Activated T-helper 17 cell treated with anti-CD3 and anti-CD28 coated beads, Interleukin-2, amount 50 U/mL, for 72 hours (primary cell): ENCODE results near the gene ENAH. TPM values are rescaled to one million over a fixed set of nuclear protein-coding genes. Genes with fewer than 3 reads are reported as not detected.

Source experiments
- ATAC-seq: fragments of 150-1000 bp; cut with Tn5 transposase; replicated peaks from 2 replicates; pipeline ENCODE4 v1.10.0; 2021; ENCODE audit warnings: mild to moderate bottlenecking, moderate library complexity
- H3K27ac Mint-ChIP-seq: one replicate; pipeline ENCODE4 v1.8.0; 2022; ENCODE audit warnings: mixed read lengths
- H3K27me3 Mint-ChIP-seq: one replicate; pipeline ENCODE4 v1.8.0; 2022; ENCODE audit warnings: mixed read lengths
- H3K36me3 Mint-ChIP-seq: one replicate; pipeline ENCODE4 v1.8.0; 2022; ENCODE audit warnings: low read depth, mild to moderate bottlenecking, mixed read lengths
- H3K4me1 Mint-ChIP-seq: one replicate; pipeline ENCODE4 v1.8.0; 2022; ENCODE audit warnings: mixed read lengths
- H3K4me3 Mint-ChIP-seq: one replicate; pipeline ENCODE4 v1.8.0; 2022; ENCODE audit warnings: mild to moderate bottlenecking, mixed read lengths
- H3K9me3 Mint-ChIP-seq: one replicate; pipeline ENCODE4 v1.8.0; 2022; ENCODE audit warnings: mixed read lengths
- total RNA-seq, 2 donors: library from RNA; stranded (reverse); gene quantifications; one replicate each; pipeline ENCODE4 v1.2.3, GENCODE V29; 2022

ENAH gene
- total RNA-seq, 2 donors from 2014 or later: 0.08 TPM; not detected in 1

DNA sequence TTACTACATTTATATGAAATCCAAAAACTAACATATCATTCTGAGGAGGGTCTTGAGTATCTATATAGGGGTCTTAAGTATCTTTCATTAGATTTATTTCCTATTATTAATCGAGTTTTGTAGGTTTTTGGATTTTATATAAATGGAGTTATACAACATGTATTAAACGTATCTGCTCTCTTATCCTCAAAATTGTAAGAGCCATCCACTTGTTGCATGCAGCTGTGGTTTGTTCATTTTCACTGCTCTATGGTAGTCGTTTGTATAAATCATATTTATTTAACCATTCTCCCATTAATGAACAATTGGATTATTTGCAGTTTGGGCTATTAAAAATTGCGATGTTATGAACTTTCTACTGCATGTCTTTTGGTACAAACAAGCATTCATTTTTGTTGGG, 97.1 kb downstream of the ENAH start:
- Mint-ChIP-seq H3K4me1 (no peaks in the 10 kb centered on the region), H3K4me3 (no peak overlapping the region), H3K9me3 (no peaks in the 10 kb centered on the region), H3K27ac (no peak overlapping the region), H3K27me3 (peaks cover 10% of the 10 kb centered on the region), H3K36me3 (no peaks in the 10 kb centered on the region)
- no peak for ATAC-seq

- Mint-ChIP-seq H3K4me3 (no peak overlapping the region), H3K27ac (no peak overlapping the region), H3K27me3 (peaks cover 6% of the 10 kb centered on the region), H3K9me3 (no peaks in the 10 kb centered on the region), H3K4me1 (no peaks in the 10 kb centered on the region), H3K36me3 (no peaks in the 10 kb centered on the region)
- ATAC-seq: no peak
Measured at GRCh38 chr1:225554216-225554812, 98.6 kb downstream of the ENAH start.

DNA sequence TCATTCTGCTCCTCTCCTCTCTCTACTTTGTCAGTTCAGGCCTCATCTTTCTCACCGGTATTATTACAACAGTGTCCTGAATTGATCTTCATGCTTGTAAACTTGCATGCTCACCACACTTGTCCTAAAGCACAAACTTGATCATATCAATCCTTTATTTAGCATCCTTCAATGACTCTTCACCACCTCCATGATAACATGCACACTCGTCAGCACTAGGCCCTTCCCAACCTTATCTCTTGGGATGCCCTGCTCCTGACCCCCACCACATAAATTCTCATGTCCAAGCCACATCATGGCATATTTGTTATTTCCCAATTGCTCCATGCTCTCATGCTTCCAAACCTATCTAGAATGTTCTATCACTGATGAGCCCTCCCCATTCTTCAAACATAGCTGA, 103.1 kb downstream of the ENAH start:
- H3K27ac Mint-ChIP-seq: no peak overlapping the region
- ATAC-seq: no peak
- peaks cover 6% of the 10 kb centered on the region for H3K4me1 Mint-ChIP-seq
- H3K36me3 Mint-ChIP-seq: no peaks in the 10 kb centered on the region
- H3K27me3 Mint-ChIP-seq: peaks cover 3% of the 10 kb centered on the region
- no peak overlapping the region for H3K4me3 Mint-ChIP-seq
- H3K9me3 Mint-ChIP-seq: no peaks in the 10 kb centered on the region

DNA sequence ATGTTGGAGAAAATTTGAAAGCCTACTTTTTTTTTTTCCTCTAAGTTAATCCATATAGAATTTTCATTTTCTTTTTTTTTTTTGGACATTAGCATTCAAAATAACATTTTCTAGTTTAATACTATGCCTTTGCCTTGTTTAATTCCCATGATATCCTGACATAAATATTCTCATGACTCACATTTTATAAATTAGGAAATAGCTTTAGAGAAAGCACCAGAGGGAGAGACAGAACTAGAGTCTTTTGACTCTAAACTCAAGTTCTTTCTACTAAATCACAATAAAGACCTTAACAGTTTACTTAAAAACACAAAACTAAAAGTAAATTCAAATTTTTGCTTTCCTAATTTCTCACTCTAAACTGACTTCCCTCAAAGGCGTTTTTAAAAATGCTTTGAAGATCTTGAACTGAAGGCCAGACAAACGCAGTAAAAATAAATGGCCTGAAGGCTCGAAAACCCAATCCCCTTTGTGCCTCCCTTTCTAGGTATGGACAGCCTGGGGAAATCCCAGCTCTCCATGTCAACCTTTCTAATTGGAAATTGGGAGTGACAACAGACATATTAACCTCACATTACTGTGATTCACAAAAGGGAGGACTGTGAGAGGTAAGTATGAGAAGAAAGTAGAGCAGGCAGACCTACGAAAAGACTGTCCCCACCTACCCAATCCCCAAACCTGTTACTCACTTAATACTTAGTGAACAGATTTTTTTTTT, 104.6 kb downstream of the ENAH start:
- H3K4me3 Mint-ChIP-seq: no peak overlapping the region
- H3K27ac Mint-ChIP-seq: no peak overlapping the region
- no peak for ATAC-seq
- peaks cover 6% of the 10 kb centered on the region for H3K4me1 Mint-ChIP-seq
- no peaks in the 10 kb centered on the region for H3K9me3 Mint-ChIP-seq
- H3K27me3 Mint-ChIP-seq: no peaks in the 10 kb centered on the region
- H3K36me3 Mint-ChIP-seq: no peaks in the 10 kb centered on the region

DNA sequence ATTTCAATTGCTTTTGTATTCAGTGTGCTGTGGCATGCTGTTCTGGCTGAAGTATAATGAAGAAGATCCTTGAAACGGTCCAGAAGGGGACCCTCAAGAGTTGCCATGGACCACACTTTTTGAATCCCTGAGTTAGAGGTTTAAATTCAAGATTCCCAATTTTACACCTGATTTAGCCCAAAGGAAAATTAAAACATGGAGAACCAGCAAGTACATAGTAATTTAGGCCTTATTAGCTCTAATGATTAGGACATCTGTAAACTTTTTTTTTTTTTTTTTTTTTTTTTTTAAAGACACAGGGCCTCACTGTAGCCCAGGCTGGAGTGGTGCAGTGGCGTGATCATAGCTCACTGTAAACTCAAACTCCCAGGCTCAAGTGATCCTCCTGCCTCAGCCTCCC, 107.3 kb downstream of the ENAH start:
- ATAC-seq: no peak
- H3K4me3 Mint-ChIP-seq: no peak overlapping the region
- H3K9me3 Mint-ChIP-seq: no peaks in the 10 kb centered on the region
- H3K27me3 Mint-ChIP-seq: no peaks in the 10 kb centered on the region
- H3K36me3 Mint-ChIP-seq: no peaks in the 10 kb centered on the region
- peaks cover 6% of the 10 kb centered on the region for H3K4me1 Mint-ChIP-seq
- H3K27ac Mint-ChIP-seq: no peak overlapping the region

GRCh38 chr1:225544924-225545323, 108.0 kb downstream of the ENAH start:
- ATAC-seq: no peak
- peaks cover 6% of the 10 kb centered on the region for H3K4me1 Mint-ChIP-seq
- no peaks in the 10 kb centered on the region for H3K9me3 Mint-ChIP-seq

DNA sequence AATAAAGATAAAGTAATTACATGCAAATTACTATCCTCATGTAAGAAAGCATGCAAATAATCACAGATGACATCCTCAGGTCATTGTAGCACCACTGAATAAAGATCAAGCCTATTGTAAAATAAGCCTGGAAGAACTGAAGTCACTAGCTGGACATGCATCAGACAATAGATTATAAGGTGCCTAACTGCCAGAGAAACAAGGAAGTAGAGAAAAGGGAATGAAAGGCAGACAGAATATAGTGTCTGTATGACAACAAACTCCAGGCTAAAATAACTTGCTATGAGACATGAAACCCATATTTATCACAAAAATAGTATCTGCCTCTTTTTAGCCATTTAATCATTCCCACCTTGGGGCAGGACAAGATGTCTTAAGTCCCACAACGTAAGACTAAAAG, 108.7 kb downstream of the ENAH start:
- Mint-ChIP-seq H3K27me3 (peaks cover 5% of the 10 kb centered on the region), H3K4me3 (no peak overlapping the region), H3K27ac (no peak overlapping the region), H3K4me1 (peaks cover 6% of the 10 kb centered on the region), H3K36me3 (no peaks in the 10 kb centered on the region), H3K9me3 (no peaks in the 10 kb centered on the region)
- ATAC-seq: no peak

More at GRCh38 chr1:225544924-225545323, 108.0 kb downstream of the ENAH start:
- Mint-ChIP-seq H3K4me3 (no peak overlapping the region), H3K27me3 (no peaks in the 10 kb centered on the region), H3K27ac (no peak overlapping the region), H3K36me3 (no peaks in the 10 kb centered on the region)

GRCh38 chr1:225543350-225543749, 109.6 kb downstream of the ENAH start:
- peaks cover 13% of the 10 kb centered on the region for H3K27me3 Mint-ChIP-seq
- H3K4me1 Mint-ChIP-seq: peaks cover 6% of the 10 kb centered on the region
- no peak overlapping the region for H3K27ac Mint-ChIP-seq
- no peaks in the 10 kb centered on the region for H3K9me3 Mint-ChIP-seq
- ATAC-seq: no peak
- no peak overlapping the region for H3K4me3 Mint-ChIP-seq
- no peaks in the 10 kb centered on the region for H3K36me3 Mint-ChIP-seq

GRCh38 chr1:225541383-225541782, 111.5 kb downstream of the ENAH start:
- Mint-ChIP-seq H3K4me1 (no peaks in the 10 kb centered on the region), H3K36me3 (no peaks in the 10 kb centered on the region), H3K9me3 (no peaks in the 10 kb centered on the region), H3K4me3 (no peak overlapping the region), H3K27me3 (peaks cover 17% of the 10 kb centered on the region), H3K27ac (no peak overlapping the region)
- ATAC-seq: no peak

DNA sequence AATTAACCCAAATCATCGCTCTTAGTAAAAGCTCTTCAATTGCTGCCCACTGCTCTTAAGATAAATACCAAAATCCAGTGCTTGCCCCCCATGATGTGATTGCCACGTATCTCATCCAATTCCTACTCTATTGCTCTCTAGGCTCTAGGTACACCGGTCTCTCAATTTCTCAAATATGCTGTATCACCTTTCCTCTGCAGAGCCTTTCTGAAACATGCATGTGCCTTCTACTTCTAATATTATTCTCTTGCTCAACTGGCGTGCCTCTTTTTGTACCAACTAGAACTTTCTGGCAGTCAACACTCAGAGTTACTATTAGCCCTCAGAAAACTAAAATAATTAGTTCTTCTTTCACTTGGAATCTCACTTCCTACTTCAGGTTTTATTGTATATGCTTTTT, 113.3 kb downstream of the ENAH start:
- no peak overlapping the region for H3K27ac Mint-ChIP-seq
- H3K4me3 Mint-ChIP-seq: no peak overlapping the region
- H3K27me3 Mint-ChIP-seq: peaks cover 25% of the 10 kb centered on the region
- H3K4me1 Mint-ChIP-seq: no peaks in the 10 kb centered on the region
- no peaks in the 10 kb centered on the region for H3K9me3 Mint-ChIP-seq
- no peak for ATAC-seq
- H3K36me3 Mint-ChIP-seq: no peaks in the 10 kb centered on the region

GRCh38 chr1:225539069-225539468, 113.9 kb downstream of the ENAH start:
- Mint-ChIP-seq H3K36me3 (no peaks in the 10 kb centered on the region), H3K27me3 (peaks cover 25% of the 10 kb centered on the region), H3K4me3 (no peak overlapping the region), H3K27ac (no peak overlapping the region), H3K4me1 (no peaks in the 10 kb centered on the region), H3K9me3 (no peaks in the 10 kb centered on the region)
- no peak for ATAC-seq

- ATAC-seq: no peak
- H3K27ac Mint-ChIP-seq: no peak overlapping the region
- H3K4me3 Mint-ChIP-seq: no peak overlapping the region
- H3K9me3 Mint-ChIP-seq: no peaks in the 10 kb centered on the region
- peaks cover 32% of the 10 kb centered on the region for H3K27me3 Mint-ChIP-seq
- H3K4me1 Mint-ChIP-seq: no peaks in the 10 kb centered on the region
- H3K36me3 Mint-ChIP-seq: no peaks in the 10 kb centered on the region
Measured at GRCh38 chr1:225537554-225538251, 115.2 kb downstream of the ENAH start.

GRCh38 chr1:225535280-225535679, 117.6 kb downstream of the ENAH start:
- Mint-ChIP-seq H3K9me3 (no peaks in the 10 kb centered on the region), H3K4me3 (no peak overlapping the region), H3K36me3 (no peaks in the 10 kb centered on the region), H3K27me3 (peaks cover 39% of the 10 kb centered on the region), H3K4me1 (no peaks in the 10 kb centered on the region), H3K27ac (no peak overlapping the region)
- ATAC-seq: no peak

DNA sequence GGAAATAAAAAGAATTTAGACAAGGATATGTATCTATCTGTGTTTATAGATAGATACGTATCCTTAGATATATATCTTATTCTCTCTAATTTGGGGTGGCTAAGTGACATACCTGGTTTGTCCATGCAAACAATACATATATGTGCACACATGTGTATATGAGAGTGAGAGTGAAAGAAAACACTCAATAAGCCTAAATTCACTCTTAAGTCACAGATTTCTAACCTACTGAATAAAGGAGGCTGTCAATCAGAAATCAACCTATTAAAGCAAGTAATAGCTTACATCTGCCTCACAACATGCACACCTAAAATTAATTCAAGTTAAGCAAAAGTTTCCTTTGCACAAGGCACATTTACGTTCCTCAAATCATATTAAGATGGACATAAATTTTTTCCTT, 118.2 kb downstream of the ENAH start:
- H3K27me3 Mint-ChIP-seq: peaks cover 39% of the 10 kb centered on the region
- no peak overlapping the region for H3K4me3 Mint-ChIP-seq
- H3K36me3 Mint-ChIP-seq: no peaks in the 10 kb centered on the region
- no peak for ATAC-seq
- H3K4me1 Mint-ChIP-seq: no peaks in the 10 kb centered on the region
- no peak overlapping the region for H3K27ac Mint-ChIP-seq
- no peaks in the 10 kb centered on the region for H3K9me3 Mint-ChIP-seq

- H3K4me3 Mint-ChIP-seq: no peak overlapping the region
- H3K27me3 Mint-ChIP-seq: peaks cover 34% of the 10 kb centered on the region
- no peak overlapping the region for H3K27ac Mint-ChIP-seq
- no peaks in the 10 kb centered on the region for H3K9me3 Mint-ChIP-seq
- no peaks in the 10 kb centered on the region for H3K36me3 Mint-ChIP-seq
- H3K4me1 Mint-ChIP-seq: no peaks in the 10 kb centered on the region
- ATAC-seq: no peak
Measured at GRCh38 chr1:225534135-225534534, 118.8 kb downstream of the ENAH start.
